ENCODE data around the gene WNT3A. TPM values are rescaled to one million over a fixed set of nuclear protein-coding genes. Genes with fewer than 3 reads are reported as not detected.
A peak's percentile ranks its signal among the peaks of the same experiment; 100 is the strongest.

The WNT3A gene
- polyA plus RNA-seq, 3 donors = not detected

GRCh38 chr1:228090613-228091081, 83.8 kb downstream of the WNT3A start:
- H2AFZ ChIP-seq (ENCODE audit: insufficient read depth, low read depth, low read length, poor library complexity, severe bottlenecking) = no peak overlapping the region
- peaks cover 100% of the 10 kb centered on the region for H4K20me1 ChIP-seq (ENCODE audit: insufficient read depth, low read length)
- intact Hi-C loops (cut with micrococcal nuclease) = no loop called here
- Mint-ChIP-seq H3K4me3 (no peak overlapping the region), H3K27me3 (ENCODE audit: low read depth in 3 of 3) (peaks cover 0 to 5% (median 4%) of the 10 kb centered on the region in 3 donors), H3K36me3 (peaks cover 40 to 57% of the 10 kb centered on the region in 2 donors), H3K9me3 (peaks cover 5 to 16% (median 10%) of the 10 kb centered on the region in 7 donors), H3K27ac (peak overlapping the region; percentile 88 to 100 (median 99)), H3K4me1 (peaks cover 75% of the 10 kb centered on the region)
- H3K36me3 ChIP-seq (replicated peaks in 1 of 2; ENCODE audit: control insufficient read depth in 1 of 2, insufficient read depth in 2 of 2, low read length in 2 of 2) = peaks cover 2 to 44% of the 10 kb centered on the region in 2 donors
- DNase-seq = peak in 1 of 3 donors; percentile 51
- H3K27me3 ChIP-seq (ENCODE audit: control insufficient read depth in 2 of 2, insufficient read depth in 2 of 2, low read length in 2 of 2) = no peaks in the 10 kb centered on the region
- H3K4me2 ChIP-seq (replicated peaks; ENCODE audit: extremely low read depth, low read length, poor library complexity, severe bottlenecking) = peak overlapping the region; percentile 71
- peak overlapping the region in 1 of 3 experiments; percentile 64 for H3K4me3 ChIP-seq (replicated peaks in 1 of 3; ENCODE audit: low read depth in 2 of 3, low read length in 3 of 3)
- WGBS (ENCODE audit: insufficient coverage) = 0% methylated on average over 1 of the region's 2 CpGs
- peaks cover 9 to 15% of the 10 kb centered on the region in 2 donors for H3K9me3 ChIP-seq (replicated peaks in 1 of 2; ENCODE audit: control insufficient read depth in 1 of 2, insufficient read depth in 1 of 2, low read length in 2 of 2)
- peak overlapping the region; percentile 53 for H3K9ac ChIP-seq (ENCODE audit: insufficient read depth, low read length, poor library complexity, severe bottlenecking)
- H3K27ac ChIP-seq (ENCODE audit: low read depth in 1 of 2, low read length in 2 of 2) = peak overlapping the region; percentile 94 to 95
- no peak for TF ChIP-seq CTCF (IDR thresholded peaks at IDR 0.05)
- H3K4me1 ChIP-seq (ENCODE audit: control insufficient read depth in 1 of 2, insufficient read depth in 2 of 2, low read length in 2 of 2) = peaks cover 64 to 78% of the 10 kb centered on the region in 2 donors
- H3K79me2 ChIP-seq (ENCODE audit: insufficient read depth, low read length) = peaks cover 100% of the 10 kb centered on the region

GRCh38 chr1:228091084-228091483, 84.3 kb downstream of the WNT3A start:
- Histone ChIP-seq H3K4me3 (replicated peaks in 1 of 3; ENCODE audit: low read depth in 2 of 3, low read length in 3 of 3) (peak overlapping the region in 1 of 3 experiments; percentile 64), H3K36me3 (replicated peaks in 1 of 2; ENCODE audit: control insufficient read depth in 1 of 2, insufficient read depth in 2 of 2, low read length in 2 of 2) (peaks cover 7 to 48% of the 10 kb centered on the region in 2 donors), H4K20me1 (ENCODE audit: insufficient read depth, low read length) (peaks cover 100% of the 10 kb centered on the region), H3K79me2 (ENCODE audit: insufficient read depth, low read length) (peaks cover 100% of the 10 kb centered on the region), H2AFZ (ENCODE audit: insufficient read depth, low read depth, low read length, poor library complexity, severe bottlenecking) (no peak overlapping the region), H3K27ac (ENCODE audit: low read depth in 1 of 2, low read length in 2 of 2) (peak overlapping the region in 1 of 2 donors; percentile 94), H3K27me3 (ENCODE audit: control insufficient read depth in 2 of 2, insufficient read depth in 2 of 2, low read length in 2 of 2) (no peaks in the 10 kb centered on the region), H3K9me3 (replicated peaks in 1 of 2; ENCODE audit: control insufficient read depth in 1 of 2, insufficient read depth in 1 of 2, low read length in 2 of 2) (peaks cover 9 to 15% of the 10 kb centered on the region in 2 donors), H3K9ac (ENCODE audit: insufficient read depth, low read length, poor library complexity, severe bottlenecking) (no peak overlapping the region), H3K4me1 (ENCODE audit: control insufficient read depth in 1 of 2, insufficient read depth in 2 of 2, low read length in 2 of 2) (peaks cover 60 to 73% of the 10 kb centered on the region in 2 donors), H3K4me2 (replicated peaks; ENCODE audit: extremely low read depth, low read length, poor library complexity, severe bottlenecking) (no peak overlapping the region)
- peaks cover 0 to 5% (median 4%) of the 10 kb centered on the region in 3 donors for H3K27me3 Mint-ChIP-seq (ENCODE audit: low read depth in 3 of 3)
- intact Hi-C loops (cut with micrococcal nuclease) = no loop called here
- H3K4me1 Mint-ChIP-seq = peaks cover 74% of the 10 kb centered on the region
- H3K9me3 Mint-ChIP-seq = peaks cover 5 to 16% (median 10%) of the 10 kb centered on the region in 7 donors
- no peak for DNase-seq
- no peak for TF ChIP-seq CTCF (IDR thresholded peaks at IDR 0.05)
- peak overlapping the region in 6 of 7 donors; percentile 8 to 99 (median 97) for H3K27ac Mint-ChIP-seq
- WGBS (ENCODE audit: insufficient coverage) = 89% methylated on average over 2 of the region's 4 CpGs
- peaks cover 42 to 58% of the 10 kb centered on the region in 2 donors for H3K36me3 Mint-ChIP-seq
- H3K4me3 Mint-ChIP-seq = no peak overlapping the region
